Measurements from ENCODE around the gene SERPINA6.

- TF ChIP-seq CTCF (conservative IDR thresholded peaks at IDR 0.05) (no peak), EZH2 (IDR thresholded peaks at IDR 0.05; ENCODE audit: low read depth) (no peak)
These were observed 38.5 kb upstream of the SERPINA6 start for GRCh38 chr14:94361682-94362081.

All from PC-9 (cell line).